GM21619 (cell line): Measurements from ENCODE around the gene DDX39B.
"Not testable (repeated sequence)": the region's sequence is repeated elsewhere in the genome, so short reads cannot be mapped to it uniquely, and the experiment has no call there.

Experiments used
- ATAC-seq: cut with Tn5 transposase; IDR thresholded peaks from one replicate; pipeline ENCODE4 v1.9.1; 2021; ENCODE audit not compliant: unreplicated experiment

DDX39B gene

GRCh38 chr6:31541658-31542521 lies at the start of gene DDX39B:
TSS of gene DDX39B (minus strand) at chr6:31542003. CDS start at chr6:31540532, 1,471 bp downstream.
- peak; percentile 62 for ATAC-seq

GRCh38 chr6:31590691-31591090 lies 48.9 kb upstream of the DDX39B start:
- not testable (repeated sequence) for ATAC-seq

- no peak for ATAC-seq
Measured at GRCh38 chr6:31588871-31589650, 47.3 kb upstream of the DDX39B start.

DNA sequence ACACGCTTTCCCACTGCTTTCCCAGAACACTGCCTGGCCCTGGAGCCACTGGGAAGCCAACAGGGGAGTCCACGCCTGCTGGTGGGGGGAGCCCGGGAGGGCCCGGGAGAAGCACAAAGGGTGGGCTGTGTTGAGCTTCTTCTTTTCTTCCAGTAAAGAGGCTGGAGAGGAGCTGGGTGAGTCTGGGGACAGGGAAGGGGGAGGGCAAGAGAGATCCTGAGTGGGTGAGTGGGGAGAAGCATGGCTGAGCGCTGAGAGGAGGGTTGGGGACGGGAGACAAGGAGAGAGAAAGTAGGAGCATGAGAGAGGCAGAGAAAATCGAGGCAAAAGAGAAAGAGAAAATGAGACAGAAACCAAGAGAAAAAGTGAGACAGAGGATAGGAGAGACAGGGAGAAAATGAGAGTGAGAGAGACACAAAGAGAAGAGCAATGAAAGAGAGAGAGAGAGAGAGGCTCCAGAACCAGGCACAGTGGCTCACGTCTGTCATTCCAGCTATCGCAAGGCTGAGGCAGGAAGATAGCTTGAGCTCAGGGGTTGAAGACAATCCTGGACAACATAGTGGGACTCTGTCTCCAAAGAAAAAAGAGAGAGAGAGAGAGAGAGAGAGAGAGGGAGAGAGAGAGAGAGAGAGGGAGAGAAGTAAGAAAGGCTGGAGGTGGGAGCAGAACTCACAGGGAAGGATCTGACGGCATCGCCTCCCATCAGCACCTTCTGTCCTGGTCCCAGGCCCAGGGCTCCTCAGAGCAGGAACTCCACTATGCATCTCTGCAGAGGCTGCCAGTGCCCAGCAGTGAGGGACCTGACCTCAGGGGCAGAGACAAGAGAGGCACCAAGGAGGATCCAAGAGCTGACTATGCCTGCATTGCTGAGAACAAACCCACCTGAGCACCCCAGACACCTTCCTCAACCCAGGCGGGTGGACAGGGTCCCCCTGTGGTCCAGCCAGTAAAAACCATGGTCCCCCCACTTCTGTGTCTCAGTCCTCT lies 46.3 kb upstream of the DDX39B start:
- ATAC-seq, result no peak

GRCh38 chr6:31586599-31587281 lies 44.9 kb upstream of the DDX39B start:
- ATAC-seq, result no peak

- no peak for ATAC-seq
Measured at GRCh38 chr6:31586008-31586407, 44.2 kb upstream of the DDX39B start, which contains the start of gene LST1. TSS of gene LST1 (plus strand) at chr6:31586277. CDS start at chr6:31587300, 1,023 bp downstream.

- ATAC-seq, result no peak
Measured at GRCh38 chr6:31585491-31585890, 43.7 kb upstream of the DDX39B start.

DNA sequence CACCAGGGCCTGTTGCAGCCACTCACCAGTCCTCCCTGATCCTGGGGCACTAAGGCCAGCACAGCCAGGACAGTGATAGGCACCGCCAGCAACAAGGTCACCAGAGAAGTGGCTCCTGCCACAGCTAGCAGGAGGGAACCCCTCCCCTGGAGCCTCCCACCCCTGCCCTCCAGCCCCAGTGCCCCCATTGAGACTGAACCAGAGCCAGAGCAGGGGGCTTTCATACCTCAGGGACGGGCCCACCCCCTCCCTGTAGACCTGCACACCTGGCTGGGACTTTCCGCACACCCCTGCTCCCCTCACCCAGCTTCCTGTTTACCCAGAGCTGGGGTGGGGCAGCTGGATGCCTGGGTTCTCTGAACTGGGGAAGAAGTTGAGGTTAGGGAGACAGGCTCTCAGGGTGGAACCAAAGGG lies 40.4 kb upstream of the DDX39B start, which contains the start of gene LTB:
Gene LTB, minus strand, starts transcription at position 195 of the 414 bp plus-strand sequence. Its CDS starts 7 bp downstream, at position 188.
- ATAC-seq, result no peak

- ATAC-seq, result no peak
Measured at GRCh38 chr6:31581434-31582229, 39.8 kb upstream of the DDX39B start.

DNA sequence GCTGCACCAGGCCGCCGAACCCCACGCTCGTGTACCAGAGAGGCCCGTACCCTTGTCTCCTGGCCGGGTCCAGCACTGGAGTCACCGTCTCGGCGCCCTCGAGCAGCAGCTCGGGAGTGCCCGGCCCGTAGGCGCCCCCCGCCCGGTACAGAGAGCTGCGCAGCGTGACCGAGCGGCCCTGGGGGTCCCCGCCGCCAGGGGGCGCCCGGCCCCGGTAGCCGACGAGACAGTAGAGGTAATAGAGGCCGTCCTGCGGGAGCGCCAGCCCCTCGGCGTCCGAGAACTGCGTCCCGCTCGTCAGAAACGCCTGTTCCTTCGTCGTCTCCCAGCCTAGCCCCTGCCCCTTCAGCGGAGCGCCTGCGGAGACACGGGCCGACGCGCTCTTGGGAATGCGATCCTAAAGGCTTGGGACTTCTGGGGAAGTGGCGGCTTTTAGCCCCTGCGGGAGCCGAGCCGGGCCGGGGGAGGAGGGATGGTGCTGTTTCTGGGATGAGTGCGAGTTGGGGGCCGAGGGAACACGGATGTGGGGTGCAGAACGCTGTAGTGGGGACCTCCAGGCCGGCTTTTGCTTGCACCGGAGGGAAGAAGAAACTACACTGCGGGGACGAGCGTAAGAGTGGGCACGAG lies 39.1 kb upstream of the DDX39B start:
- peak; percentile 44 for ATAC-seq

DNA sequence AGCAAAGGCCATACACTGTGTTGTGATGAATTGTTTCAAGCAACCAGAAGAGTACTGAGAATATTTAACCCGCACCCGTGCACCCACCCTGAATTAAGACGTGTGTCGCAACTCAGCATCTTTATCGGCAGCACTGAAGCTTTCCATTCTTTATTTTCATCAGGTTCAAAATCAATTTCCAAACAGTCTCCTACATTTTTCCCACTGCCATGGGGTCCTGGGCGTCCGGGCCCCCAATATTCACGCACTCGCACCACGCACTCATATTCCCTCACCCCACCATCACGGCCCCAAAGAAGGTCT lies 38.6 kb upstream of the DDX39B start:
- ATAC-seq, result no peak

- no peak for ATAC-seq
Measured at GRCh38 chr6:31579546-31580437, 38.0 kb upstream of the DDX39B start.

GRCh38 chr6:31579119-31579505 lies 37.3 kb upstream of the DDX39B start:
- no peak for ATAC-seq

- ATAC-seq, result no peak
Measured at GRCh38 chr6:31578184-31579118, 36.6 kb upstream of the DDX39B start.

GRCh38 chr6:31577579-31577966 lies 35.8 kb upstream of the DDX39B start:
- ATAC-seq, result no peak

DNA sequence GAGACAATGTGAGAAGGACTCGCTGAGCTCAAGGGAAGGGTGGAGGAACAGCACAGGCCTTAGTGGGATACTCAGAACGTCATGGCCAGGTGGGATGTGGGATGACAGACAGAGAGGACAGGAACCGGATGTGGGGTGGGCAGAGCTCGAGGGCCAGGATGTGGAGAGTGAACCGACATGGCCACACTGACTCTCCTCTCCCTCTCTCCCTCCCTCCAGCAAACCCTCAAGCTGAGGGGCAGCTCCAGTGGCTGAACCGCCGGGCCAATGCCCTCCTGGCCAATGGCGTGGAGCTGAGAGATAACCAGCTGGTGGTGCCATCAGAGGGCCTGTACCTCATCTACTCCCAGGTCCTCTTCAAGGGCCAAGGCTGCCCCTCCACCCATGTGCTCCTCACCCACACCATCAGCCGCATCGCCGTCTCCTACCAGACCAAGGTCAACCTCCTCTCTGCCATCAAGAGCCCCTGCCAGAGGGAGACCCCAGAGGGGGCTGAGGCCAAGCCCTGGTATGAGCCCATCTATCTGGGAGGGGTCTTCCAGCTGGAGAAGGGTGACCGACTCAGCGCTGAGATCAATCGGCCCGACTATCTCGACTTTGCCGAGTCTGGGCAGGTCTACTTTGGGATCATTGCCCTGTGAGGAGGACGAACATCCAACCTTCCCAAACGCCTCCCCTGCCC lies 35.2 kb upstream of the DDX39B start:
- no peak for ATAC-seq
